Stomach (tissue), 4 donors: ENCODE measurements around the gene MS4A5.

Source experiments
- CTCF ChIP-seq, 7 experiments: fragments of 450-650 bp in 4 of 7; fragments of 200-600 bp in 3 of 7; sonication (generic) in 3 of 7; IDR thresholded peaks; one replicate each; pipeline ENCODE4 v1.5.1; 2016 to 2019; ENCODE audit warnings: antibody characterized with exemption in 7 of 7, control low read depth in 2 of 7, mild to moderate bottlenecking in 1 of 7
- EP300 ChIP-seq: sonication (generic); formaldehyde crosslinking; IDR thresholded peaks from one replicate; pipeline ENCODE4 v1.6.1; 2017; ENCODE audit warnings: antibody characterized with exemption

- no peak for TF ChIP-seq CTCF (IDR thresholded peaks at IDR 0.05)
- no peak for TF ChIP-seq EP300
These were observed 24.8 kb downstream of the MS4A5 start for GRCh38 chr11:60454212-60454611.
